ENCODE data around the gene MED31.

- TF ChIP-seq POLR2A (IDR thresholded peaks at IDR 0.05) = no peak
- TF ChIP-seq CTCF (IDR thresholded peaks at IDR 0.05) = no peak
Measured at GRCh38 chr17:6596941-6597340, 54.5 kb downstream of the MED31 start.

Data from adrenal gland (tissue), 5 donors.